Aorta (tissue), 5 donors: ENCODE measurements around the gene BMP6. TPM values are rescaled to one million over a fixed set of nuclear protein-coding genes. Genes with fewer than 3 reads are reported as not detected.
"Not testable (repeated sequence)": the region's sequence is repeated elsewhere in the genome, so short reads cannot be mapped to it uniquely, and the experiment has no call there.

Source experiments
- ATAC-seq: fragments of 200-7000 bp; cut with Tn5 transposase; one replicate; pipeline ENCODE4 v1.9.1; 2022; ENCODE audit warnings: moderate library complexity; ENCODE audit not compliant: low FRiP score
- DNase-seq, 2 donors: peaks; one replicate each; pipeline ENCODE4 v3.0.0-alpha.2; 2020
- H3K27ac ChIP-seq, 2 donors: one replicate each; pipeline ENCODE4 v1.5.1; 2013; ENCODE audit warnings: low read length in 2 of 2, mild to moderate bottlenecking in 2 of 2, moderate library complexity in 2 of 2, control low read depth in 1 of 2, inconsistent platforms in 1 of 2, low read depth in 1 of 2
- H3K27me3 ChIP-seq, 2 donors: one replicate each; pipeline ENCODE4 v1.6.1; 2013; ENCODE audit warnings: control low read depth in 1 of 2, low read length in 1 of 2, mild to moderate bottlenecking in 1 of 2, moderate library complexity in 1 of 2; ENCODE audit not compliant: insufficient read depth in 2 of 2, control insufficient read depth in 1 of 2
- H3K36me3 ChIP-seq, 2 donors: one replicate each; pipeline ENCODE4 v1.6.1; 2013; ENCODE audit warnings: control low read depth in 1 of 2, low read length in 1 of 2, mild to moderate bottlenecking in 1 of 2; ENCODE audit not compliant: insufficient read depth in 2 of 2, control insufficient read depth in 1 of 2
- H3K4me1 ChIP-seq, 2 donors: one replicate each; pipeline ENCODE4 v1.6.1; 2013; ENCODE audit warnings: low read length in 2 of 2, control low read depth in 1 of 2, mild to moderate bottlenecking in 1 of 2, moderate library complexity in 1 of 2; ENCODE audit not compliant: insufficient read depth in 2 of 2, control insufficient read depth in 1 of 2
- H3K4me3 ChIP-seq, 2 donors: one replicate each; pipeline ENCODE4 v1.5.1; 2013; ENCODE audit warnings: low read length in 2 of 2, control low read depth in 1 of 2, mild to moderate bottlenecking in 1 of 2
- H3K9me3 ChIP-seq: one replicate; pipeline ENCODE4 v1.6.1; 2013; ENCODE audit warnings: mild to moderate bottlenecking, low read length; ENCODE audit not compliant: control insufficient read depth
- WGBS, 2 donors: extraction: QIAGEN DNeasy Blood & Tissue Kit; methylation state at CpG; one replicate each; pipeline ENCODE4 v1.1.7; 2013; 5-methylcytosine and 5-hydroxymethylcytosine counted together
- intact Hi-C, 2 donors: fragments of 100-400 bp; cut with DNase I; formaldehyde crosslinking; loops; one replicate each; pipeline versions ENCODE4 v1.14.2 to v1.15.0; 2022
- polyA plus RNA-seq, 2 donors: library from polyadenylated mRNA; stranded (reverse); fragments of 200-250 nt; gene quantifications; one replicate each; pipeline ENCODE4 v1.2.3, GENCODE V29; 2013
- total RNA-seq, 2 donors: library from RNA; stranded (reverse); fragmentation: NEBNext Ultra II Directional; extraction: Animal tissue kit (Norgen Biotek cat#: 25700); gene quantifications; one replicate each; pipeline ENCODE4 v1.2.1, GENCODE V29; 2021
- donor health status: healthy with polysubstance abuse.
- donor health status: Bipolar disorder and iron deficiency.
- donor health status: DM: no; HTN: no; CAD: no.
- donor health status: DM: no; HTN: no; CAD: no.
- donor health status: DM: yes; HTN: yes; CAD: no.

BMP6 gene
- total and polyA plus RNA-seq, 4 donors, result 1.2 to 5.2 (median 4.0) TPM

DNA sequence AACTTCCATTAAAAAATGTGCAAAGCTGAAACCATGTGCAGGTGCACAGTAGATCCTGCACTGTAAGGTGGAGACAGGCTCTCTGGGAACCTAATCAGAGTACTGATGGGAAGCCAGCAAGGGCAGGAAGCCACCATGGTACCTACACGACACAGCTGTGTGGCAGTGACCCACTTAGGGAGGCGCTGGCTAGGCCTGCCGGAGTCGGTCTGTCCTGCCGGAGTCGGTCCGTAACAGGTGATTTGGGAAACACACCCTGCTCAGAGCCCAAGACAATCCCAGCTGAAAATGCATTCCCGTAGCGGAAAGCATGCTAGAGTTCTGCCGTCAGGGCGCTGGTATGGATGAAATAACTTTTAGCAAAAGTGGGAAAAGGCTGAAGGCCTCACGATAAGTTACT, 167.4 kb downstream of the BMP6 start:
- H3K4me1 ChIP-seq, result no peaks in the 10 kb centered on the region

GRCh38 chr6:7894262-7895124, 168.6 kb downstream of the BMP6 start:
- H3K4me1 ChIP-seq, result no peaks in the 10 kb centered on the region
- no peak for ATAC-seq
- no peak overlapping the region for H3K27ac ChIP-seq
- intact Hi-C loops, result no loop called here
- no peak overlapping the region for H3K4me3 ChIP-seq
- no peaks in the 10 kb centered on the region for H3K9me3 ChIP-seq
- H3K36me3 ChIP-seq, result peaks cover 7 to 12% of the 10 kb centered on the region in 2 donors
- DNase-seq, result no peak
- 84 to 85% methylated on average over 13 of the region's 13 CpGs for WGBS, 2 donors
- no peaks in the 10 kb centered on the region for H3K27me3 ChIP-seq

More for the DNA sequence above, 167.4 kb downstream of the BMP6 start:
- Histone ChIP-seq H3K4me3 (no peak overlapping the region), H3K27me3 (no peaks in the 10 kb centered on the region), H3K9me3 (no peaks in the 10 kb centered on the region), H3K36me3 (peaks cover 10% of the 10 kb centered on the region in 2 donors), H3K27ac (no peak overlapping the region)
- intact Hi-C loops, result no loop called here
- 92 to 94% methylated on average over 12 of the region's 12 CpGs for WGBS, 2 donors
- DNase-seq (no peak), ATAC-seq (no peak)

DNA sequence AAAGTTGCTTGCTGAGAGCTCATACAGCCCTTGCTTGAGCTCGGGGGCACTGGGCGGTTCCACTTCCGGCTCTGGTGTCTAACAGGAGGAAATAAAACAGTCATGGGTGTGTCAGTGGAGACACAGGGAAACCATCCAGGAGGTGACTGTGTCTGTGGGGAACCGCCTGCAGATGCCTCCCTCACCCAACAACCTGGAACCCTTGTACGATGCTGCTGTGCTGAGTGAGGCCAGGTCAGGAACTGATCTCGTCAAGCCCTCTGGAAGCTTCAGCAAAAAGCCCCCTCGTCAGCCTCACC, 169.2 kb downstream of the BMP6 start:
- WGBS, 2 donors, result 90 to 93% methylated on average over 7 of the region's 7 CpGs
- peaks cover 9 to 14% of the 10 kb centered on the region in 2 donors for H3K36me3 ChIP-seq
- no peak for ATAC-seq

DNA sequence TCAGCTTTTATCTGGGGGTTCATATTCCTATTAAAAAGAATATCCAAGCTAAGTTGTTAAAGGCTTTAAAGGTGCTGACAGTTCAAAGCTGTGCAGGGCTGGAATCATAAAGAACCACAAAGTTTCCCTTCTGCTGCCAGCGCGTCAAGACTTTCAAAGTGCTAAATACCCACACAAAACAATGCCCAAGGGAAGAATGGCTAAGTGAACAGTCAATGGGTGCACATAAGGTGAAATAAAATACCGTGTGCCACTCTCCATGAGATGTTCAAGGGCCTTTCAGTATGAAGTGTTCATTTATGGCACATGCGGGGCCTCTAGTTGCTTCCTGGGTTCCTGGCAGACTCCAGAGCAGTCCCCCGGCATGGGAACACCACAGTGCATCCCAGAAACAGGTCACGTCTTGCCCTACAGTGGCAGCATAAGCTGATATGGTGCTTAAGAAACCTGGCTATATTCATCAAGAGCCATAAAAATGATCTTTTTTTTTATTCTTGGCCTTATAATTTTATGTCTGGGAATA, 170.6 kb downstream of the BMP6 start:
- intact Hi-C loops, result no loop called here
- Histone ChIP-seq H3K36me3 (peaks cover 10 to 14% of the 10 kb centered on the region in 2 donors), H3K9me3 (no peaks in the 10 kb centered on the region), H3K4me1 (no peaks in the 10 kb centered on the region), H3K27ac (no peak overlapping the region), H3K4me3 (no peak overlapping the region), H3K27me3 (no peaks in the 10 kb centered on the region)
- peak in 1 of 2 donors; percentile 21 for DNase-seq
- no peak for ATAC-seq
- WGBS, 2 donors, result 83 to 87% methylated on average over 6 of the region's 6 CpGs

More for the DNA sequence above, 169.2 kb downstream of the BMP6 start:
- H3K4me1 ChIP-seq, result no peaks in the 10 kb centered on the region
- no peaks in the 10 kb centered on the region for H3K27me3 ChIP-seq
- H3K9me3 ChIP-seq, result no peaks in the 10 kb centered on the region
- intact Hi-C loops, result no loop called here
- H3K4me3 ChIP-seq, result no peak overlapping the region
- H3K27ac ChIP-seq, result no peak overlapping the region
- no peak for DNase-seq

- intact Hi-C loops, result no loop called here
- H3K4me3 ChIP-seq, result no peak overlapping the region
- WGBS, 2 donors, result 87 to 91% methylated on average over 9 of the region's 9 CpGs
- no peaks in the 10 kb centered on the region for H3K27me3 ChIP-seq
- no peaks in the 10 kb centered on the region for H3K4me1 ChIP-seq
- no peak for DNase-seq
- H3K27ac ChIP-seq, result no peak overlapping the region
- no peaks in the 10 kb centered on the region for H3K9me3 ChIP-seq
- peaks cover 10 to 16% of the 10 kb centered on the region in 2 donors for H3K36me3 ChIP-seq
- no peak for ATAC-seq
Measured at GRCh38 chr6:7897461-7898192, 171.7 kb downstream of the BMP6 start.

GRCh38 chr6:7898193-7898586, 172.3 kb downstream of the BMP6 start:
- H3K4me3 ChIP-seq, H3K9me3 ChIP-seq, intact Hi-C loops, H3K27me3 ChIP-seq, ATAC-seq, H3K4me1 ChIP-seq, DNase-seq, H3K27ac ChIP-seq: not testable (repeated sequence)
- 89 to 93% methylated on average over 8 of the region's 8 CpGs for WGBS, 2 donors
- H3K36me3 ChIP-seq, result peaks cover 10 to 18% of the 10 kb centered on the region in 2 donors

DNA sequence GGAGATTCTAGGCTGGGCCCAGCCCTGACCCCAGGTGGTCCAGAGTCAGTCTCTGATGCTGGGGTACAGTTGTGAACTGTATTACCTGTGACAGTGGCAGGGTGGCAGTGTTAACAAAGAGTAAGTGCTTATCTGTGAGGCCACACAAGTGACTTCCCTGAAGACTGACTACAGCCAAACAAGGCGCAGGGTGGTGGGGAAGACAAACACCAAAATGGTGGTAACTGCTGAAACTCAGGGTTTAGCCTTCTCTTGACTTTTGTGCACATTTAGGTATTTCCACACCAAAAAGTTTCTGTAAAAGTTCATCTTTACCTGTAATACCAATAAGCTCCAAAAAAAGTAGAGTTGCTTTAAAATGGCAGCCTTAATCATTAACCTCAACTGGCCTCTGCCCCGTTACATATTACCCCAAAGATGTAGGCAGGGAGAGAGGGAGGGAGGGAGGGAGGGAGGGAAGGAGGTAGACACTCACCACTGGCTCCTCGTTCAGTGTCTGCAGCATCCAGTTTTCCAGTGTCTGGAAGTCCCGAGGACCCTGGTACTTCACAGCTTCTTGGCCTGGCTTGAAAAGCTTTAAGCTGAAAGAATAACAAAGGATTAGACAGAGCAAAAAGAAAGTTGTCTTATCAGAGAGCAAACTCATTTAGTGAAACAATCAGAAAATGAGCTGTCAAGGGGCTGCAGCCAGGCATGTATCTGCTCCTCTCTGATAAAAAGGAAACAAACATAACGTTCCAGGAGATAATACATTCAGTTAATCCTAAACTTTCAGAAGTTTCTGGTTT, 173.4 kb downstream of the BMP6 start:
- no peak for DNase-seq
- no peaks in the 10 kb centered on the region for H3K9me3 ChIP-seq
- H3K4me1 ChIP-seq, result no peaks in the 10 kb centered on the region
- H3K27ac ChIP-seq, result no peak overlapping the region
- ATAC-seq, result no peak
- intact Hi-C loops, result no loop called here
- no peaks in the 10 kb centered on the region for H3K27me3 ChIP-seq
- peaks cover 7 to 18% of the 10 kb centered on the region in 2 donors for H3K36me3 ChIP-seq
- H3K4me3 ChIP-seq, result no peak overlapping the region
- 80 to 81% methylated on average over 5 of the region's 5 CpGs for WGBS, 2 donors

GRCh38 chr6:7899889-7900213, 174.0 kb downstream of the BMP6 start:
- intact Hi-C loops, result loop anchor here in 1 of 2 donors (10.0 kb wide), 1 partner anchor 535 kb away; the partner anchor contains the start of gene SLC35B3
- Histone ChIP-seq H3K4me3 (no peak overlapping the region), H3K27me3 (no peaks in the 10 kb centered on the region), H3K4me1 (no peaks in the 10 kb centered on the region), H3K36me3 (peaks cover 7 to 15% of the 10 kb centered on the region in 2 donors), H3K9me3 (no peaks in the 10 kb centered on the region), H3K27ac (no peak overlapping the region)
- no peak for DNase-seq
- no peak for ATAC-seq
- 64 to 73% methylated on average over 4 of the region's 4 CpGs for WGBS, 2 donors
